Transverse colon (tissue), 4 donors: ENCODE measurements around the gene GP1BB. TPM values are rescaled to one million over a fixed set of nuclear protein-coding genes. Genes with fewer than 3 reads are reported as not detected.

Source experiments
- DNase-seq: peaks from one replicate; pipeline ENCODE4 v3.0.0-alpha.2; 2019
- H3K27ac ChIP-seq, 4 donors: fragments of 200-600 bp; sonication (generic); 2 replicates each; pipeline ENCODE4 v1.5.1; 2016 to 2018; ENCODE audit warnings: inconsistent platforms in 4 of 4
- H3K27me3 ChIP-seq: fragments of 200-600 bp; sonication (generic); 2 replicates; pipeline ENCODE4 v1.5.1; 2017; ENCODE audit warnings: inconsistent platforms
- H3K36me3 ChIP-seq, 4 donors: fragments of 200-600 bp; sonication (generic); 2 replicates each; pipeline ENCODE4 v1.5.1; 2017 to 2019; ENCODE audit warnings: inconsistent platforms in 4 of 4
- H3K4me1 ChIP-seq, 4 donors: fragments of 200-600 bp; sonication (generic); 2 replicates each; pipeline ENCODE4 v1.5.1; 2017 to 2020; ENCODE audit warnings: inconsistent platforms in 4 of 4
- H3K4me3 ChIP-seq, 4 donors: fragments of 200-600 bp; sonication (generic); 1 replicate in 1 of 4; 2 replicates in 3 of 4; pipeline versions ENCODE4 v1.5.1 to v1.6.1; 2017 to 2019; ENCODE audit warnings: inconsistent platforms in 4 of 4
- H3K9me3 ChIP-seq, 2 donors: fragments of 200-600 bp; sonication (generic); 2 replicates each; pipeline ENCODE4 v1.5.1; 2017 to 2019; ENCODE audit warnings: inconsistent platforms in 2 of 2
- EP300 ChIP-seq: sonication (generic); formaldehyde crosslinking; IDR thresholded peaks from one replicate; pipeline ENCODE4 v1.6.1; 2017; ENCODE audit warnings: antibody characterized with exemption, low read depth
- POLR2A ChIP-seq: fragments of 450-650 bp; IDR thresholded peaks from one replicate; pipeline ENCODE4 v1.6.1; 2016; ENCODE audit warnings: antibody characterized with exemption, mild to moderate bottlenecking, moderate library complexity
- POLR2AphosphoS5 ChIP-seq, 3 donors: sonication (generic); formaldehyde crosslinking; IDR thresholded peaks; one replicate each; pipeline ENCODE4 v1.6.1; 2016; ENCODE audit warnings: antibody characterized with exemption in 3 of 3
- WGBS, 2 donors: methylation state at CpG; one replicate each; pipeline ENCODE4 v1.1.5; 2018; ENCODE audit warnings: low coverage in 1 of 2; 5-methylcytosine and 5-hydroxymethylcytosine counted together
- in situ Hi-C, 4 donors: fragments of 200-750 bp; cut with MboI; loops; one replicate each; pipeline versions ENCODE4 v1.15.0 to v1.15.1; 2017; ENCODE audit warnings: low sequenced_read_pairs in 3 of 4, low pct_ligation_motif_present in 1 of 4, low pct_unique_long_range_greater_than_20kb in 1 of 4
- intact Hi-C: fragments of 100-400 bp; cut with DNase I; formaldehyde crosslinking; loops from one replicate; pipeline ENCODE4 v1.15.1; 2023; ENCODE audit warnings: low total_unique reads
- total RNA-seq, 4 donors: library from RNA; depleted of rRNA; stranded (reverse); fragments of >200 nt; gene quantifications; one replicate each; pipeline ENCODE4 v1.1.0, GENCODE V29; 2016
- TF ChIP-seq, protein P1 (sequence below), 5 experiments: fragments of 200-600 bp in 3 of 5; fragments of 450-650 bp in 2 of 5; sonication (generic) in 3 of 5; IDR thresholded peaks; 1 replicate in 2 of 5; 2 replicates in 3 of 5; pipeline ENCODE4 v1.5.1; 2016 to 2017; ENCODE audit warnings: antibody characterized with exemption in 5 of 5, inconsistent platforms in 3 of 5, mild to moderate bottlenecking in 2 of 5, moderate library complexity in 1 of 5

Gene GP1BB
- total RNA-seq, 4 donors from 2014 or later: 0.41 to 10.3 (median 1.8) TPM

DNA sequence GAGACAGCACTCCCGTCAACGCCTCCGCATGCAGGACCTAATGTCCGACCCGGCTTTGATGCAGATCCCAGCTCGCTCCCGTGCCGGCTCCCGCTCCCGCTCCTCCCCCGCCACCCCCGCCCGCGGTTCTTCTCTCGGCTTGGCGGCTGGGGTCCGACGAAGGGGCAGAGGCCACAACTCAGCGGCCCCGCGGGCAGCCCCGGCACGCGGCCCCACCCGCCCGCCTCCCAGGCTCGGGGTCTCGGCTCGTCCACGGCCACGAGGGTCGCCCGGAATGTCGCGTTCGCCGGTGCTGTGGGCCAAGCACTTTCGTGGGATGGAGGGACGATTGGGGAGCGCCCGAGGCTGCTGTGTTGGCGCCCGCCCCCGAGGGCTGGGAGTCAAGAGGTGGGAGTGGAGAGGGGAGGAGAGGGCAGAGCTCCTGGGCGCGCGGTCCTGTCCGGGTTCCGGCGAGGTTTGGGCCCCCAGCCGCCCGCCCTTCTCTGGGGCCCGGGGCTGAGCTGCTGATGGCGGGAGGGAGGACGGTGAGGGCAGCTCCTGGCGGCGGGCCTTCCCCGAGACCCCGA is 31.9 kb downstream of the GP1BB start:
- H3K27me3 ChIP-seq: peaks cover 96% of the 10 kb centered on the region
- no peak overlapping the region for H3K4me3 ChIP-seq
- no peak overlapping the region for H3K27ac ChIP-seq
- peaks cover 9 to 34% (median 16%) of the 10 kb centered on the region in 4 donors for H3K4me1 ChIP-seq
- TF ChIP-seq POLR2A (no peak), POLR2AphosphoS5 (IDR thresholded peaks at IDR 0.05) (no peak), EP300 (no peak)
- TF ChIP-seq, protein P1, sequence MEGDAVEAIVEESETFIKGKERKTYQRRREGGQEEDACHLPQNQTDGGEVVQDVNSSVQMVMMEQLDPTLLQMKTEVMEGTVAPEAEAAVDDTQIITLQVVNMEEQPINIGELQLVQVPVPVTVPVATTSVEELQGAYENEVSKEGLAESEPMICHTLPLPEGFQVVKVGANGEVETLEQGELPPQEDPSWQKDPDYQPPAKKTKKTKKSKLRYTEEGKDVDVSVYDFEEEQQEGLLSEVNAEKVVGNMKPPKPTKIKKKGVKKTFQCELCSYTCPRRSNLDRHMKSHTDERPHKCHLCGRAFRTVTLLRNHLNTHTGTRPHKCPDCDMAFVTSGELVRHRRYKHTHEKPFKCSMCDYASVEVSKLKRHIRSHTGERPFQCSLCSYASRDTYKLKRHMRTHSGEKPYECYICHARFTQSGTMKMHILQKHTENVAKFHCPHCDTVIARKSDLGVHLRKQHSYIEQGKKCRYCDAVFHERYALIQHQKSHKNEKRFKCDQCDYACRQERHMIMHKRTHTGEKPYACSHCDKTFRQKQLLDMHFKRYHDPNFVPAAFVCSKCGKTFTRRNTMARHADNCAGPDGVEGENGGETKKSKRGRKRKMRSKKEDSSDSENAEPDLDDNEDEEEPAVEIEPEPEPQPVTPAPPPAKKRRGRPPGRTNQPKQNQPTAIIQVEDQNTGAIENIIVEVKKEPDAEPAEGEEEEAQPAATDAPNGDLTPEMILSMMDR (IDR thresholded peaks at IDR 0.05): no peak
- H3K36me3 ChIP-seq: no peaks in the 10 kb centered on the region
- DNase-seq: no peak
- in situ Hi-C loops: no loop called here
- no peaks in the 10 kb centered on the region for H3K9me3 ChIP-seq
- intact Hi-C loops: no loop called here
- WGBS, 2 donors: 10% methylated on average over 40 of the region's 59 CpGs; no CpG with 5 or more reads in 1 of the 2 donors

DNA sequence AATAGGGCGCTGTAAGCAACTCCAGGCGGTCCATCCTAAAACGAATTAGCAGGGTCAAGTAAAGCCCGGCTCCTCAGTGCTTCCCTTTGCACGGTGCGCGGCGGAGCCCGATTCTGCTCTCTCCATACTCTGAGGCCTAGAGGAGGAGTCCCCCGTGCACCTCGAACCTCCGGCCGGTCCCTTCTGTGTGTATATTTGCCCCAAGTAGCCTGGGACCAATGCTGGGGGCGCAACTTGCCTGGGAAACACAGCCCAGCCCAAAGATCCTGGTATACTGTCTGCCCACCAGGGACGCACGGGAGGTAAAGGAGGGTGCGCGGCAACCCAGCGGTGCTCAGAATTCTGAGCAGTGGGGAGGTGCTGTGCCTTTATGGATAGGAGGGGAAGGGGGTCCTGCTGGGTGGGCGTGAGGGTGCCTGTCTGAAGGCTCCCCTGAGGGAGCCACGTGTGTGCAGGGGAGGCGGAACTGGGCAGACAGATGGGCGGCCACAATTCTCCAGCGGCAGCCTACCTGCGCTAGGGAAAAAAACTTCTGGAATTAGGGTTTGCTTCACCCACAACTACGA is 32.5 kb downstream of the GP1BB start:
- in situ Hi-C loops (no loop called here), intact Hi-C loops (no loop called here)
- no peak overlapping the region for H3K4me3 ChIP-seq
- no peaks in the 10 kb centered on the region for H3K36me3 ChIP-seq
- no peak for TF ChIP-seq POLR2A
- no peak for TF ChIP-seq POLR2AphosphoS5 (IDR thresholded peaks at IDR 0.05)
- no peak for TF ChIP-seq EP300
- TF ChIP-seq, protein P1 (IDR thresholded peaks at IDR 0.05): no peak
- H3K9me3 ChIP-seq: no peaks in the 10 kb centered on the region
- no peak for DNase-seq
- peaks cover 94% of the 10 kb centered on the region for H3K27me3 ChIP-seq
- H3K4me1 ChIP-seq: peaks cover 9 to 35% (median 17%) of the 10 kb centered on the region in 4 donors
- 6% methylated on average over 21 of the region's 26 CpGs; no CpG with 5 or more reads in 1 of the 2 donors for WGBS, 2 donors
- H3K27ac ChIP-seq: no peak overlapping the region

DNA sequence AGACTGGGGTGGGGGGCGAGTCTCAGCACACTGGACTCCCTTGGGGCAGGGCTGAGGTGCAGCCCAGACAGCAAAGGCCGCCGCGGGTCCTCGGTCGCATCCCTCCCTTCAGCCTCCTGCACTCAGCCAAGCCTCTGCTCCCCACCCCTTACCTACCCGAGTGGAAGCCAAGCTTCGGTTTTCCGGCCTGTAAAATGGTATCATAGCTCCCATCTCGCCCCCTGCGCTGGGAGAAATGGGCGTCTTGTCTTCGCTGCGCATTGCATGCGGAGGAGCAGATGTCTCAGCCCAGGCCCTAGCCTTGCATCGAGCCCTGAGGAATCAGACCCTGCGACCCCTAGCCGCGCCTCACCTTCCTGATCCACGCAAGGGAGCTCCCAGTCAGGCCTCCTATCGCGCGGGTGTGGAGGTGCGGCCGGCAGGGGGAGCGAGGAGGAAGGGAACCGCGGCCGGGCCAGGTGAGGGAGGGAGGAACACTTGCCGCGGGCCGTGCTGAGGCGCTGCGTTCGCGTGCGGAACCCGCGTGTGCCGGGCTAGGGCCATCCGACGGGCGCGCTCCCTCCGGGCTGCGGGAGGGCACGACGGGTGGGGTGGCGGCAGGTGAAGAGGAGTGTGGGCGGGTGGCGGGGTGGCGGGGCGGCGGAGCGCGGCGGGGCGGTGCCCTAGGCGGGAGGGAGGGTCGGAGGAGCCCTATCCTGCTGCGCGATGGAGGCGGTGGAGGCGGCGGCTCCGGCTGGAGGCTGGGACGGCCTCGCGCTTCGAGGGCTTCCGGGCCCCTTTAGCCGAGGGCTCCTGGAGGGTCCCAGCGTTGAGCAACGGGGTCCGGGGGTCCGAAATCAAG is 33.2 kb downstream of the GP1BB start:
- Histone ChIP-seq H3K4me3 (peak overlapping the region in 2 of 4 donors; percentile 19 to 40), H3K27me3 (peaks cover 92% of the 10 kb centered on the region), H3K4me1 (peaks cover 9 to 40% (median 17%) of the 10 kb centered on the region in 4 donors), H3K36me3 (no peaks in the 10 kb centered on the region), H3K27ac (no peak overlapping the region), H3K9me3 (no peaks in the 10 kb centered on the region)
- WGBS, 2 donors: 8% methylated on average over 20 of the region's 76 CpGs; no CpG with 5 or more reads in 1 of the 2 donors
- TF ChIP-seq EP300 (no peak), POLR2A (no peak), POLR2AphosphoS5 (IDR thresholded peaks at IDR 0.05) (no peak)
- TF ChIP-seq, protein P1 (IDR thresholded peaks at IDR 0.05): peak; percentile 45 to 74 (median 49)
- intact Hi-C loops (no loop called here), in situ Hi-C loops (no loop called here)
- DNase-seq: peak; percentile 71
